ENCODE measurements around the gene ZGPAT.

ZGPAT gene

DNA sequence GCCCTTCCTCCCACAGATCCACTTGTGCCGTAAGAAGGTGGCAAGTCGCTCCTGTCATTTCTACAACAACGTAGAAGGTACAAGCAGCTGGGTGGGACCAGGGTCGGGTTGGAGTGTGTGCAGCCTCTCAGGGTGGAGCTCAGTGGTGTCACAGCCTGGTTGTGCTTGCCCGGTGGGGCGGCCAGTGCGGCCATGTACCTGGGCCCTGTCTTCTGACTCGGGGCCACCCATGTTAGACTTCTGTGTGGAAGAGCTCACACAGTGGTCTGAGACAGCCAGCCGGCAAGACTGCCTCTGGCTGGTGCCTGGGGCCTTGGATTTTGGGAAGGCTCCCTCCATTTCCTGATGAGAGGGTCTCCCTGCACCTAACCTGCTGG, 45.0 kb upstream of the ZGPAT start:
- Histone ChIP-seq H3K27ac (ENCODE audit: low read depth, low read length) (no peak overlapping the region), H3F3A (ENCODE audit: control insufficient read depth, insufficient read depth) (no peaks in the 10 kb centered on the region), H3K4me2 (ENCODE audit: low read length) (no peak overlapping the region), H3K4me3 (ENCODE audit: low read length) (no peak overlapping the region), H3K36me3 (ENCODE audit: control insufficient read depth, low read length) (peaks cover 50% of the 10 kb centered on the region), H3K79me2 (ENCODE audit: control insufficient read depth, low read length) (peaks cover 23% of the 10 kb centered on the region), H3K9me2 (replicated peaks; ENCODE audit: control insufficient read depth, low read length) (no peaks in the 10 kb centered on the region), H4K20me1 (ENCODE audit: control insufficient read depth, insufficient read depth, low read depth, low read length) (peaks cover 8% of the 10 kb centered on the region; the same call in 1 of the 2 replicates), H3K4me1 (ENCODE audit: control insufficient read depth, low read length) (peaks cover 9% of the 10 kb centered on the region), H3K9me3 (ENCODE audit: control insufficient read depth, insufficient read depth, low read length) (no peaks in the 10 kb centered on the region), H3K27me3 (ENCODE audit: control insufficient read depth, low read length) (no peaks in the 10 kb centered on the region)
- TF ChIP-seq EZH2phosphoT487 (IDR thresholded peaks at IDR 0.05; ENCODE audit: borderline replicate concordance, low read length), result no peak

DNA sequence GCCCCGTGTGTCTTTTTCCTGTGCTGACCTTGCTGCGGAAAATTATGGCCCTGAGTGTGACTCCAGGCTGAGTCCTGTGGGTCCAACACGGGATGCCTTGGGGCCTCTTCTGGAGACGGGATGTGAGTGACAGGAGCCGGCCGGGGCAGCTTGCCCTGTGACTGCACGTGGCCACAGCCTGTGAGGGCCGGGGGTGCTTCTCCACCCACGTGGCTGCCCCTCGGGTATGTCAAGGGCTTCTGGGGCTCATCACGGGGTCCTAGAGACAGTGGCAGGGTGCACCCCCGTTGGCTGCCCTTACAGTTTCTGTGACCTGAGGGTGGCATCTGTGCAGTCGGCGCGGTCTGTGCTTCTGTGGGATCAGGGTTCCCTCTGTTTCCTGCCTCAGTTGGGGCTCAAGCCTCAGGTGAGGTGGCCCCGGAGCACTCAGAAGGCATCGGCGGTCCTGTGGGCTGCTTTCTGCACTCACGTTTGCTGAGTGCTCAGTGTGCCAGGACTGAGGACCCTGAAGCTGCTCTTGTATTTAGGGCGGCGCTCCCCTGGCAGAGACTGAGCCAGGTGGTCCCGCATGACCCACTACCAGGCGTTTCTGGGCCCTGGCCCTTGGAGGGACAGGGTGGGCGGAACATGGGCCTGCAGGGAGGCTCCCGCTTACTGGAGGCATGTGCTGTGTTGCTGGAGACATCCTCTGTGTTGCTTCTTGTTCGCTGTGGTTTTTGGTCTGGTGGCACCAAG, 44.3 kb upstream of the ZGPAT start:
- H4K20me1 ChIP-seq (ENCODE audit: control insufficient read depth, insufficient read depth, low read depth, low read length), result peaks cover 8% of the 10 kb centered on the region; the same call in 1 of the 2 replicates
- H3K9me3 ChIP-seq (ENCODE audit: control insufficient read depth, insufficient read depth, low read length), result no peaks in the 10 kb centered on the region
- H3K9me2 ChIP-seq (replicated peaks; ENCODE audit: control insufficient read depth, low read length), result no peaks in the 10 kb centered on the region
- no peak overlapping the region for H3K4me3 ChIP-seq (ENCODE audit: low read length)
- H3K27me3 ChIP-seq (ENCODE audit: control insufficient read depth, low read length), result no peaks in the 10 kb centered on the region
- H3K4me2 ChIP-seq (ENCODE audit: low read length), result no peak overlapping the region
- no peak for TF ChIP-seq EZH2phosphoT487 (IDR thresholded peaks at IDR 0.05; ENCODE audit: borderline replicate concordance, low read length)
- TF ChIP-seq, protein P1, sequence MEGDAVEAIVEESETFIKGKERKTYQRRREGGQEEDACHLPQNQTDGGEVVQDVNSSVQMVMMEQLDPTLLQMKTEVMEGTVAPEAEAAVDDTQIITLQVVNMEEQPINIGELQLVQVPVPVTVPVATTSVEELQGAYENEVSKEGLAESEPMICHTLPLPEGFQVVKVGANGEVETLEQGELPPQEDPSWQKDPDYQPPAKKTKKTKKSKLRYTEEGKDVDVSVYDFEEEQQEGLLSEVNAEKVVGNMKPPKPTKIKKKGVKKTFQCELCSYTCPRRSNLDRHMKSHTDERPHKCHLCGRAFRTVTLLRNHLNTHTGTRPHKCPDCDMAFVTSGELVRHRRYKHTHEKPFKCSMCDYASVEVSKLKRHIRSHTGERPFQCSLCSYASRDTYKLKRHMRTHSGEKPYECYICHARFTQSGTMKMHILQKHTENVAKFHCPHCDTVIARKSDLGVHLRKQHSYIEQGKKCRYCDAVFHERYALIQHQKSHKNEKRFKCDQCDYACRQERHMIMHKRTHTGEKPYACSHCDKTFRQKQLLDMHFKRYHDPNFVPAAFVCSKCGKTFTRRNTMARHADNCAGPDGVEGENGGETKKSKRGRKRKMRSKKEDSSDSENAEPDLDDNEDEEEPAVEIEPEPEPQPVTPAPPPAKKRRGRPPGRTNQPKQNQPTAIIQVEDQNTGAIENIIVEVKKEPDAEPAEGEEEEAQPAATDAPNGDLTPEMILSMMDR (IDR thresholded peaks at IDR 0.05; ENCODE audit: low read depth, low read length, poor library complexity, severe bottlenecking), result no peak
- peaks cover 57% of the 10 kb centered on the region for H3K36me3 ChIP-seq (ENCODE audit: control insufficient read depth, low read length)
- H3K27ac ChIP-seq (ENCODE audit: low read depth, low read length), result no peak overlapping the region
- H3K4me1 ChIP-seq (ENCODE audit: control insufficient read depth, low read length), result peaks cover 7% of the 10 kb centered on the region
- no peaks in the 10 kb centered on the region for H3F3A ChIP-seq (ENCODE audit: control insufficient read depth, insufficient read depth)
- peaks cover 23% of the 10 kb centered on the region for H3K79me2 ChIP-seq (ENCODE audit: control insufficient read depth, low read length)

DNA sequence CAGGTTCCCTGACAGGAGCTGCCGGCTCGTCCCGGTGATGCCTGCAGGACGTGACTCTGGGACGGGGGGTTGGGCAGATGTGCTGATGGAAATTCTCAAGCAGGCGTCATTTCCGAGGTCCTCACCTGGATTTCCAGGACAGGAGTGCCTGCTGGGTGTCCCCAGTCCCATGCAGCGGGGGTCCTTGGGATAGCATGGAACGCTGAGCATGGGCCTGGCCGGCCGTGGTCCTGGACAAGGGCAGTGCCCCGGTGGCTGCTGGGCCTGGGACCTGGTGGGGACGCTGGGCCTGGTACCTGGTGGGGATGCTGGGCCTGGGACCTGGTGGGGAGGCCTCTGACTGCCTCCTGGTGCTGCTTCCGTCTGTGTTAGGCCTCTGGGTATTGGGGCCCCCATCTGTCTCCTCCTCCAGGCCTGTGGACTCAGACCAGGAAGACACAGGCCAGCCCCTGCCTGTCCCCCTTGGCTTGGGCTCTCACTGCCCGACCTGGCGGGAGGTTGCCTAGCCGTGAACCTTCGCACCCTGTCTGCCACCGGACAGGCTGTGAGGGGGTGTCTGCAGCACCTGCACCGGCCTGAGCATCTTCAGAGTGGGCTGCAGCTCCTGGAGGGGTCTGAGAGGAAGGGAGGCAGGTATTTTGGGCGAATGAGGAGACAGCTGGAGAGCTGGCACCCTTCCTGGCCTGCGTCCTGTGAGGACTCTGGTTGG, 43.5 kb upstream of the ZGPAT start:
- Histone ChIP-seq H3K4me3 (ENCODE audit: low read length) (no peak overlapping the region), H3K79me2 (ENCODE audit: control insufficient read depth, low read length) (peaks cover 15% of the 10 kb centered on the region), H3F3A (ENCODE audit: control insufficient read depth, insufficient read depth) (no peaks in the 10 kb centered on the region), H3K4me2 (ENCODE audit: low read length) (no peak overlapping the region), H3K36me3 (ENCODE audit: control insufficient read depth, low read length) (peaks cover 59% of the 10 kb centered on the region), H4K20me1 (ENCODE audit: control insufficient read depth, insufficient read depth, low read depth, low read length) (peaks cover 3% of the 10 kb centered on the region; the same call in 1 of the 2 replicates), H3K9me2 (replicated peaks; ENCODE audit: control insufficient read depth, low read length) (no peaks in the 10 kb centered on the region), H3K4me1 (ENCODE audit: control insufficient read depth, low read length) (peaks cover 3% of the 10 kb centered on the region), H3K9me3 (ENCODE audit: control insufficient read depth, insufficient read depth, low read length) (no peaks in the 10 kb centered on the region), H3K27ac (ENCODE audit: low read depth, low read length) (no peak overlapping the region), H3K27me3 (ENCODE audit: control insufficient read depth, low read length) (no peaks in the 10 kb centered on the region)
- TF ChIP-seq EZH2phosphoT487 (IDR thresholded peaks at IDR 0.05; ENCODE audit: borderline replicate concordance, low read length), result no peak
- TF ChIP-seq, protein P1 (IDR thresholded peaks at IDR 0.05; ENCODE audit: low read depth, low read length, poor library complexity, severe bottlenecking), result no peak

Data from DOHH2 (cell line).